ENCODE measurements around the gene MORN1.

- TF ChIP-seq POLR2AphosphoS5 (IDR thresholded peaks at IDR 0.05) (no peak), REST (IDR thresholded peaks at IDR 0.05; ENCODE audit: borderline replicate concordance) (no peak), MXI1 (conservative IDR thresholded peaks at IDR 0.05; ENCODE audit: poor library complexity, severe bottlenecking) (no peak)
Observed at GRCh38 chr1:2419416-2419815, 28.1 kb upstream of the MORN1 start.

Data from neural cell (in vitro differentiated cells).